Ureter (tissue), 1 donor: ENCODE data around the gene MAP7D2. TPM values are rescaled to one million over a fixed set of nuclear protein-coding genes. Genes with fewer than 3 reads are reported as not detected.
A peak's percentile ranks its signal among the peaks of the same experiment; 100 is the strongest.
"Not testable (repeated sequence)": the region's sequence is repeated elsewhere in the genome, so short reads cannot be mapped to it uniquely, and the experiment has no call there.

Experiments used
- DNase-seq: peaks from one replicate; pipeline ENCODE4 v3.0.0-alpha.2; 2020; ENCODE audit warnings: low spot score
- total RNA-seq: library from RNA; stranded (reverse); gene quantifications from one replicate; pipeline ENCODE4 v1.2.4, GENCODE V29; 2023
- donor health status: DM: yes; HTN: yes; CAD: no.

Gene MAP7D2
- total RNA-seq, result 1.2 TPM

DNA sequence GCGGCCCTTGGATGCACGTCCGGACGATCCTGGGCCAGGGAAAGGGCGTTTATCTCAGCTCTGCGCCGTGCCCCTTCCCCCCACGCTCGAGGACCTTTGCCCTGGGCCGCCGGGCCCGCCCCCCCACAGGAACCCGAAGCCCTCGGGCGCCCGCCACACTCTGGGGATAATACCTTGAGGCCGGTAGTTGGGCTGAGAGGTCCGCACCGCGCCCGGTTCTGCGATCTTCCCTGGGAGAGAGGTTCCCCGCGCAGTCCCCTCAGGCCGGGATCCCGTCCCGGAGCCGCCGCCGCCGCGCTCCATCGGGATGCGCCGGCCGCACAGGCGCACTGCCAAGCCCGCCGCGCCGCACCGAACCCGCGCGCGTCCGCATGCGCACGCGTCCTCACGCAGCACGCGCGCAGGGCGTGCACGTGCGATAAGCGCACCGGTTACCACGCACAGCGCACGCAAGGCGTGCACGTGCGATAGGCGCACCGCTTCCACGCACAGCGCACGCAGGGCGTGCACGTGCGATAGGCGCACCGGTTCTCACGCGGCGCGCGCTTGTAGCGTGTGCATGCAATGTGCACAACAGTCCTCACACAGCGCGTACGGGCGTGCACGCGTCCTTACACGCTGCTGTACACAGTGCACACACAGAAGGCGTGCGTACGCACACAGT is at the start of gene MAP7D2:
MAP7D2 (minus strand) TSS at position 331 of the 664 bp plus-strand sequence; CDS start at position 303, 28 bp downstream.
- no peak for DNase-seq

DNA sequence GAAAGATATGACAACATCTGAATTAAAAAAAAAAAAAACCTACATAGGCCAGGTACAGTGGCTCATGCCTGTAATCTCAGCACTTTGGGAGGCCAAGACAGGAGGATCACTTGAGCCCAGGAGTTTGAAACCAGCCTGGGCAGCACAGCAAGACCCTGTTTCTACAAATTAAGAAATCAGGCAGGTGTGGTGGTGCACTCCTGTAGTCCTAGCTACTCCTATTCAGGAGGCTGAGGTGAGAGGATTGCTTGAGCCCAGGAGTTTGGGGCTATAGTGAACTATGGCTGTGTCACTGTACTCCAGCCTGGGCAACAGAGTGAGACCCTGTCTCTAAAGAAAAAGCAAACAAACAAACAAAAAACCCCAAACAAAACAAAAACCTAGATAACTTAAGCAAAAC is 45.8 kb upstream of the MAP7D2 start:
- not testable (repeated sequence) for DNase-seq

DNA sequence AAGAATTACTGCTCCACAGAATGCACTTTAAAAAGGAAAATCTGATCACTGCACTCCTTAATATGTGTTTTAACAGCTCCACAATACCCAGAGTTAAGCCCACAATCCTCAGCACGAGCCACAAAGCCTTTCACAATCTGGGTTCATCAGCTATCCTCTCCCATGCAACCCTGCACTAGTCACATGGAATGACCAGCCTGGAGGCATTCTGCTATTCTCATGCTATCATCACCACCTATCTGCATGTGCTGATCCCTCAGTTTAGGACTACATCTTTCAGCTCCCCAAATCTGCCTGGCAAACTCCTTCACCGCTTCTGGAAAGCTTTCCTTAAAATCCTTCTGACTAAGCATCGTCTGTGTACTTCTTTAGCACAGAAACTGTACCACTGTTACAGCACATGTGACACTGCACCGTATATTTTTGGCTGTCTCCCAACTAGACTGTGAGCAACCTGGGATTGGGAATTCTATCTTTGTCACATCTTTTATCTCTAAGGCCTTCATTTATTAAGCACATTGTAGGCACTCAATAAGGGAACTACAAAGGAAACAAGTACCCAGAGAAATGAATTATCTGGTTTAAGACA is 43.2 kb upstream of the MAP7D2 start:
- no peak for DNase-seq

DNA sequence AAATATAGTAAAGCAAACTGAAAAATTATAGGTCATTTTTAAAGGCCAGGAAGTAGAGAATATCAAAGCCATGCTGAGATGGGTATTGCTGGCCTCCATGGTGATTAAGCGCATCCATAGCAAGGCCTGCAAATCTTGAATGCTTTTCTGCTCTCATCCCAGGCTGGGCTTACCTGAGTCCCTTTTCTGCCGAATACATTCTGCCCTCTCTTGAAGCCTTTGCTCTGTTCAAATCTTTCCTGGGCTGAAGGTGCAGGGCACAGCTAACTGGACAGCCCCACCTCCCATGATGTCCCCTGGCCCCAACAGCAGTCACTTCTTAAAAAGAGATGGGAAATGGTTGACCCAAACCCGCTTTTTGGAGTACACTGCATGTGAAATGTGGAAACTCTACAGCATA is 35.0 kb upstream of the MAP7D2 start:
- no peak for DNase-seq

DNA sequence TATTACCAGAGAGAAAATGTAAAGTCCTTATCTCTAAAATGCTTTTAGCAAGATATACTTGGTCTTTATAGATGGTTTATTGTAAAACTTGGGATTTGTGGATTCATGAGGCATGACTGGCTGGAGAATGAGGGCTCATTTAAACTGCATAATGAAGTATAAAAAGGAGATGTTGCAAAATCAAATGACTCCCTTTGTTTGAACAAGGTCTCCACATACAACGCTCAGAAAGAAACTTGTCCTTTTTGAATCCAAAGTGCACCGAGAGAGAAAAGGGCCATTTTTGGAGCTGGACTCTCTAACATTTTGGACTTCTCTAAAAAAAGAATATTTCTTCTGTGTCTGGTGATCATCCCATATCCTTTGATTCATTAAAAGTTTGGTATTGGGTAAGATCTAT is 32.6 kb upstream of the MAP7D2 start:
- no peak for DNase-seq

DNA sequence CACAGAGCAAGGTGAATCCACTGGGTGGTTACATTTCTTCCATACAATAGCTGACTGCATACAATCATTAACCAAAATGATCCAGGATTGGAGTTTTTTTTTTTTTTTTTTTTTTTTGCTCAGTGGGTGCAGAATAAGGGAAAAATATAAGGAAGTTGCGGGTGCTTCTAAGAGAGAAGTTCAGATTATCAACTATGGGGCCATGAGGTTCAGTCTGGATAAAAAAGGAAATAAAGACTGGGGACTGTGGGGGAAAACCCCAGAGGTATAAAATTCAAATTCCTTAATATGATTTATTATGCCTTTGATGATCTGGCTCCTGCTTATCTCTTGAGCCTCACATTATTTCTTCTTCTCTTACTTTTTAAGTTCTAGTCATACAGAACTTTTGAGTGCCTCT is 30.9 kb upstream of the MAP7D2 start:
- DNase-seq, result no peak

DNA sequence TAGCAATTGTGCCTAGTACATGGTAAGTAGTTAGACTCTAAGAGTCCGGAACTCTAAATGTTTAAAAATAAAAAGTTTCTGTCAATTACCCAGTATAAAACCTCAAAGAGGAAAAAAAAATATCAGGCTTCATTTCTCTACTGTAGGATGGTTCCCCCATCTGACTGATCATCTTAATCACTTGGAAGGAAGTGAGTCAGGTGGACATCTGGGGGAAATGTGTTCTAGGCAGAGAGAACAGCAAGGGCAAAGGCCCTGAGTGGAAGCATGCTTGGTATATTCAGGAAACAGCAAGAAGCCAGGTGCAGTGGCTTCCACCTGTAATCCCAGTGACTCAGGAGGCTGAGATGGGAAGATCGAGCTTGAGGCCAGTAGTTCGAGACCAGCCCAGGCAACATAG is 27.8 kb upstream of the MAP7D2 start:
- no peak for DNase-seq

DNA sequence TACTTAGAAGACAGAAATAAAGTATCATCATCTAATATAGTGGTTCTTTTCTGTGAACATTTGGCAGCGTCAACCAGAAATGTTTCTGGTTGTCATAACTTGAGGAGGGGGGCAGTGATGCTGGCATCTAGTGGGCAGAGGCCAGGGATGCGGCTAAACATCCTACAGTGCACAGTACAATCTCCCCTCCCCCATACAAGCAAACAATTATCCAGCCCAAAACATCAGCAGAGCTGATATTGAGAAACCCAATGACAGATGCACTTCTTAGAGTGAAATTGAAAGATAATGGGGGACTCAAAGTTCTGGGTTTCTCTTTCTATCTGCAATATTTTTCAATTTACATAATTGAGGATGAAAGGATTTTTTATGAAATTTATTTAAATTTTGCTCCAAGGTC is 26.9 kb upstream of the MAP7D2 start:
- DNase-seq, result no peak

DNA sequence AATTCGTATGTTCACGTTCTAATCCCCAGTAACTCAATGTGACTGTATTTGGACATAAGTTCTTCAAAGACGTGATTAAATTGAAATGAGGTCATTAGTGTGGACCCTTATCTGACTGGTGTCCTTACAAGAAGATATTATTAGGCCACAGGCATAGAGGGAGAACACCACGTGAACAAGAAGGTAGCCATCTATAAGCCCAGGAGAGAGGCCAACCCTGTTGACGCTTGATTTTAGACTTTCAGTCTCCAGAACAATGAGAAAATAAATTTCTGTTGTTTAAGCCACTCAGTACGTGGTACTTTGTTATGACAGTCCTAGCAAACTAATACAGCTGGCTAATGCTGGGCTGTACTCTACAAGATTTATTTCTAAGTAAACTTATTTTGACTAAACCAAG is 26.4 kb upstream of the MAP7D2 start:
- DNase-seq, result no peak

DNA sequence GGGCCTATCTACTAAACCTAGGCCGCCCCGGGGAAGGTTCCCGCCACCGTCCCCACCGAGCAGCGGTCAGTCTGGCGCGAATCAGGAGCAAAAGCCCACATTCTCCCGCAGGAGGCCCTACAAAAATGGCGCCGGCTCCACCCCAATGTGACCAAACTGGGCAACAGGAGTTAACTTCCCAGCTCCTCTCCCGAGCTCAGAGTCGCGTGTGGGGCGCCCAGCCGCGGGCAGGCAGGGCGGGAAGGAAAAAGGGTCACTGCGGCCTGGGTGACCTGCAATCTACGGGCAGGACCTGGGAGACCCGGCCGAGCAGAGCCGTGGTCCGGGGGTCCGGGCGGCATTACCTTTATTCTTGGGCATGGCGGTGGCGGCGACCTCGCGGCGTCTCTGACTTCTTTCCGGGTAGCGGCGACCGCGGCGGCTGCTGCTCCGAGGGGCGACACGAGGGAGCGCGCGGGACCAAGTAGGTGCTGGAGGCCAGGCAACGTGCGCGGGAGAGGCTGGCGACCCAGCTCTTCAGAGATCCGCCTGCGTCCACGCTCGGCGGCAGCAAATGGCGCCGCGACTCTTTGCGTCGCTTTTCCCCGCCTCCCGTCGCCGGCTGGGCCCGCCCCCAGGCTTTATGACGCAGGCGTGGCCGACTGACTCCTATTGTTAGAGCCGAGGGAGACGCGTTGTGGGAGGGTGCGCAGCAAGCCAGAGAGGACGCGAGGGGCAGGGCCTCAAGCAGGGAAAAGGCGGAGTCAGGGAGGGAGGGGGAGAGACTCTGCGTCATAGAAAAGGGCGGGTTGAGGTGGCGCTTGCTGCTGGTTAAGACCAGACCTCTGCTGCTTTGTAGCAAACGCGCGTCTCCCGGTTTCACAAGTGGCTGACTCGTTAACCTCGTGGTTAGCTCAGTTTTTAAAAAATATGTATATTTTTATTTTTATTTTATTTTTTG is 24.8 kb upstream of the MAP7D2 start, which contains the start of gene EIF1AX:
EIF1AX (minus strand) TSS at position 558 of the 940 bp plus-strand sequence; CDS start at position 360, 198 bp downstream.
- DNase-seq, result peak; percentile 100

DNA sequence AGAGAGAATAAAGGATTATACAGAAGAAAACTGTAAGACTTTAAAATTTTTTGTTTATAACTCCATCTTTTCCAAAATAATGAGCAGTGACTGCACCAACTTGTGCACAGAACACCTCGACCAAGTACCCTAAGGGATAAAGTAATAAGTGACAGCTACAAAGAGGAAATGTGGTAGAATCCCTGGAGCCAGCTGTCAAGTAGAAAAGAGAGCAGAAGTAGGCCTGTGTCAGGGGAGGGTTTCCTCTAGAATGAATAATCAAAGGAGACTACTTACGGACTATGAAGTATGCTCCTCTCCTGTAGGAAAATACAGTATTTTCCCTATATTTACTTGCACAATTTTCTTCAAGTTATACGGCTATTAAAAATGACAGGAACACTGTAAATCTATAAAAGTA is 23.7 kb upstream of the MAP7D2 start:
- DNase-seq, result no peak

DNA sequence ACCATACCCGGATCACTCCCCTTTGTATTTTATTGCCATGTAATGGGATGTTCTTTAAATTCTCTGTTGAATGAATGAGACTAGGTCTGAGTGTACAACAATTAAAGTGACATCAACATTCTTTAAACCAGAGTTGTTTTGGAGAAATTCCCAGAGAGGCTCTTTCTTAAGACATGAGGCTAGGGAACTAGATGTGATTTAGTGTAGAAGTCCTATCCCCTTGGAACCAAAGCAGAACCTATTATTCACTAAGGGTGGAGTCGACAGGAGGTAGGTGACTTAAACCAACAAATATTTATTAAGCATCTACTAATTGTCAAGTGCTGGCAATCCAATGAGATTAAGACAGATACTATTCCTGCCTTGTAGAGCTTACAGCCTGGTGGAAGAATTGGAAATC is 23.3 kb upstream of the MAP7D2 start:
- DNase-seq, result no peak

DNA sequence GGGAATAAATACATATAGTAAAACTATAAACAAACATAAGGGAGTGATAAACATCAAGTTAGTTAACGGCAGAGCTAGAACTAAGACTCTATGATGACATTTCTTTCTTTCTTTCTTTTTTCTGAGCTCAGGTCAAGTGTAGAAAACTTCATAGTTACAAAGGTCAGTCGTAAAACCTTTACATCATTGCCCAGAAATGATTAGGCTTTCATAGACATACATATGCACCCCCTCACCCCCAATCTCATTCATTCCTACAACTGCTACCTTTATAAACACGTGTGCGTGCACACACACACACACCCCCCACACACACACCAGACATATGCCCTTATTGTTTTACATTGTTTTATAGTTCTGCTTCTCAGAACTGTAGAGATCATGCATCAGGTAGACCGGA is 19.2 kb upstream of the MAP7D2 start:
- DNase-seq, result no peak

DNA sequence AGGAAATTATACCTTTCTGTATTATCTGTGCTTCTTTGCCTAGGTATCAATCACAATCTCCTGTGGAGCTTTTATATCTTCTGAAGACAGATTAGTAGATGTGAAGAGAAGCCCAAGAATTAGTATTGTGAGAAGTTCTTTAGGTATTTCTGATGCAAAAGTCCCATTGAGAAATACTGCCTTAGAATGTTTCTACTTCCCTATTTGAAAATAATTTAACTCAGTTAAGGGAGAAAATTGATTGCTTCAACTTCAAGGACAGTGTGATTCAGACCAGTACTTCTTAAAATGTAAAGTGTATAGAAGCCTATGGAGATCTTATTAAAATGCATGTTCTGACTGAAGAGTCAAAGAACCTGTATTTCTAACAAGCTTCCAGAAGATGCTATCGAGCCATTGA is 16.0 kb upstream of the MAP7D2 start:
- no peak for DNase-seq

DNA sequence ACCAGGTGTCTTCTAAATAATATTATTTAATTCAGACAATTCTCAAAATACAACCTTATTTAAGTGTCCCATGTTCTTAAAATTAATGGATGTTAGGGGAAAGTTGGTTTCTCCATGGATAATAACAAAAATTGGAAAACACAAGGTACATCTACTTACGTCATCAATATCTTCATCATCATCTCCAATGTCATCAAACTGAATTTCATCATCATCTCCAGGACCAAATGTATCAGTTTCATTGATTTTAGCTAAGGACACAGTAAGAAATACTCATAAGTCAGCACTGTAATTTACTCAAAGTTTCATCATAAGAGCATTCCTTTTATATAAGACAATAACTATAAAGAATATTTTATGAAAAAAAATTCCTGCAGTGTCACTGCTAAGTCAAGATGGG is 13.7 kb upstream of the MAP7D2 start:
- no peak for DNase-seq

DNA sequence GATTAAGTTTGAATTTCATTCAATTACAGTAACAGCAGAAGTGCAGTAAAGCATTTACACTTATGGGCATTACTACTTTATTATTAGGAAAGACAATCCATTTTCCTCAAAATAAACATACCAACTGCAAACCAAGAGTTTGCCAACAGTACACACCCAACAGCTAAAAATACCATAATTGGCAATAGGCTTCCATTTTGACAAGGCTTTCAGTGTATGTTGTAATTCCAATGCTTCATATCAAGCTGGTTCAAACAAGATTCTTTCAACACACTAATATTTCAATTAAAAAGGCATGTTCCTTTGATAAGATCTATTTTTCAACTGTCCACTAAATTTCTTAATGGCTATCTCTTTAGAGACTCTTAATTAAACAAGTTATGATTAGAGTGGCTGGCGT is 12.8 kb upstream of the MAP7D2 start:
- DNase-seq, result no peak

DNA sequence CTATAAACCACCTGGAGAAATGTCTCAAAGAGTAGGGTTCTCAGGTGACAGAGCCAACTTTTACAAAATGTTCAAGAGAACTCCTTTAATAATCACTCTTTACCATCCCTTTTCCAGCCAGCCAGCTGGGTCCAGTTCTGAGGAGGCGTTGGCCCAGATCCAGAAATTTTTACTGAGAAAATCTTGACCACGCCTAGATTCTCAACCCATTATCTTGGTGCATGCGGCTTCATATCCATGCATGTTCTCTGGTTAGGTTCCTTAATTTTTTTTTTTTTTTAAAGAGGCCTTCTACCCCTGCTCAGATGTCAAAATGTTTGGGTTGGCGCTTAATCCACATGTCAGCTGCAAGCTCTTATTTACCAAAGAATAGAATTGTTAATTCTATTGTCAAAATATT is 12.0 kb upstream of the MAP7D2 start:
- no peak for DNase-seq

DNA sequence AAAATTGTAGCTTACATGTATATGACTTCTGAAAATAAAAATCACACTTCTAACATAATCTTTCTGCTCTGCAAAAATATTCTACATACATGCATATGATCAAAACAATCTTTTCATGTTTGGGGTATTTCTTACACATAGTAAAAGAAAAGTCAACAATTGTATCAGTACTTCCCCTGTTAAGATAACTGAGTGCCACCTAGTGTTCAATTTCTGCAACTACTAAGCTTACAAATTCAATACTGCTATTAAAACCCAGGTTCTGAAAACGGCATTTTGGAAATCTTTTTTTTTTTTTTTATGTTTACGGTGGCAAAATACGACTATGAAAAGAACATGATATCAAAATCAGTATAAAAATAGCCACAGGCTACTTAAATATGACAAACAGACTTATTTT is 10.7 kb upstream of the MAP7D2 start:
- DNase-seq, result not testable (repeated sequence)

DNA sequence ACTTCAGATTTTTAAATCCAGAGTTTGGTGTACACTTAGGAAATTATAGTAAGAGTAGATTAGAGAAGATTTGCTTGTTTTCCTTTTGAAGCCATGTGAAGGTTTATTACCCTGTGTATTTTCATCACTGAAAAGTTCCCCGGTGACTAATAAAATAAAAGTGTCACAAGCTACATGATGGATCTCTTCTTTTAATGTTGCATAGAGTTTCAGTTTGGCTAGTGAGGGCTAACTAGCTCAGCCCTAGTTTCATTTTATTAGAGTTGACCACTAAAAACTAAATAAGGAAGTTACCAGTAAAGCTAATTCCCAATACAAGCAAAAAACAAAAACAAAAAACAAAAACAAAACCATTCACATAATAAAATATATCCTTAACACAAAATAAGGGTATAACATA is 10.1 kb upstream of the MAP7D2 start:
- not testable (repeated sequence) for DNase-seq

DNA sequence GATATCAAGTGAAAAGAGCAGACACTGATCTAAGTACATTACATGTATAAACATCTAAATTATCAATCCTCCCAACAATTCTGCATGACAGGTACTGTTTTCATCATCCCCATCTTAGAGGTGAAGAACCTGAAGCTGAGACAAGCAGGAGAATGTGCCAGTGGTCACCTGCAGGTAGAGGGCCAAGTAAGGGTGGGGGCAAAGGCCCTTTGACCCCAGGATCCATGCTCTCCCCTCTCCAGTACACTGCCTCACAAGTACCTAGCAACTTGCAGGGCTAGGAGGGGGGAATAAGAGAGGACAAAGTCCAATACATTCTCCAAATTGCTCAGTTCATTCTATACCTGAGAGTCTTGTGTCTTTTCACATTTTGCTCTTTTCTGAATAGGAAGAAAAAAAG is 8.3 kb upstream of the MAP7D2 start:
- DNase-seq, result no peak

DNA sequence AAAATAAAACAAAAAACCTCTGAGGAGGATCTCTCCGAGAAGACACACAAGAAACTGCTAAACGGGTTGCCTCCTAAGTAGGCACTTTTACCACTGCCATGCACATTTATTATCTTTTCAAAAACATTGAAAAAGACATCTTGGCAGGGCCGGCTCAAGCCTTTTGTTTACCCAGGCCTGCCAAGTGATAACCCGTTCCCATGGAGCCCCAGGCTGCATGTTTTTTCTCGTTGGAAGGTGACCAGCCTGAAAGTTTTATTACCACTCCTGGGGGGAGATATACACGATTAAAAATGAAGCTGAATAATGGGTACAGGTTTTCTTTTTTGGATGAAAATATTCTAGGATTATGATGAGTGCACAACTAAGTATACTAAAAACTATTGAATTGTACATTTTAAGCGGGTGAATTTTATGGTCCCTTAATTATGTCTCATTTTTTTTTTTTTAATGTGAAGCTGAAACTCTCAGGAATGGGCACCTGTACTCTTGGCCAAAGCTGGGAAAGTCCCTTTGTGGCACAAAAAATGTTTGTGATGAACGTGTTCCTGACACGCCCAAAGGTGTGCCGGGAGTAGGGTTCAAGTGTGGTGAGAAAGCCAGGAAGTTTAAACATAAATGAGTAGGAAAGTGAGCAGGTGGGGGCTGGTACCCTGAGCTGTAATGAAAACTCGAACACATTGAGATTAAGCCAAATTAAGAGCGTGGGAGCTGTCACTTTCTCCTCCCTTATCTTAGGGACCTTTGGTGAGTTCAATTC is 1.5 kb upstream of the MAP7D2 start:
- no peak for DNase-seq

DNA sequence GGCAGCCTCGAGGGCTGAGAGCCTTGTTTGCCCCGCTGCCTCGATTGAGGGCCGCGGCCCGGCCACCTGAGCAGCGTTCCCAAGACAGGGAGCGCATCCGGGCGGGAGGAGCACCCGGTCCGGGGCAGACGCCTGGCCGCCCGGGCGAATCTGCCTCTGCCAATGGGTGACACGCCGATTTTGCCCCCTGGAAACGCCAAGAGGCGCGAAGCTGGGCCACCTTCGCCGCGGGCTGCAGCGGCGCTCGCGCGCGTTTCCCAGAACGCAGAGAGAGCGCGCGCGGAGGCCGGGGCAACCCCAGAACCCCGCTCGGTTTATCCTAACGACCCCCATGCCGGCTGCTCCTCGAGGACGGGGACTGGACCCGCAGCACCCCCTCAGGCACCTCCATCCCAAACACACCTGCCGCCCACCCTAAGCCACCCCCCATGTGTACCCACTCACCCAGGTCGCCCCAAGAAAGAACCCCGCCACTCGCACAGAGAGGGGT is 575 bp downstream of the MAP7D2 start:
- DNase-seq, result no peak
